GM18868 (cell line): ENCODE measurements around the gene CX3CL1.
A peak's percentile ranks its signal among the peaks of the same experiment; 100 is the strongest.
"Not testable (repeated sequence)": the region's sequence is repeated elsewhere in the genome, so short reads cannot be mapped to it uniquely, and the experiment has no call there.

Experiments used
- ATAC-seq: cut with Tn5 transposase; IDR thresholded peaks from one replicate; pipeline ENCODE4 v1.9.1; 2021; ENCODE audit warnings: mild to moderate bottlenecking, moderate library complexity; ENCODE audit not compliant: unreplicated experiment

The CX3CL1 gene

GRCh38 chr16:57372372-57373116 lies at the start of gene CX3CL1:
CX3CL1 (plus strand) TSS chr16:57372490; CDS start chr16:57372569, 79 bp downstream.
- no peak for ATAC-seq

DNA sequence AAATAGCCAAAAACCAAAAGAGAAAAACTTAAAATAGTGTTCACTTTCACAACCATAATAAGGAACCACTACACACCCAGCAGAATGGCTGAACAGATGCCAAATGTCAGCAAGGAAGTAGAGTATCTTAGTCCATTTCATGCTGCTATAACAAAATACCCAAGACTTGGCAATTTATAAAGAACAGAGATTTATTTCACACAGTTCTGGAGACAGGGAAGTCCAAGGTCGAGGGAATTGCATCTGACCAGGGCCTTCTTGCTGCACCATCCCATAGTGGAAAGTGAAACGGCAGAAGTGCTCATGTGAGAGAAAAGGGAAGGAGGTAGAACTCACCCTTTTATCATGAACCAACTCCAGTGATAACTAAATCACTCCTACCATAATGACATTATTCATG lies 47.5 kb upstream of the CX3CL1 start:
- ATAC-seq = no peak

- no peak for ATAC-seq
Observed at GRCh38 chr16:57325458-57325857, 46.8 kb upstream of the CX3CL1 start.

DNA sequence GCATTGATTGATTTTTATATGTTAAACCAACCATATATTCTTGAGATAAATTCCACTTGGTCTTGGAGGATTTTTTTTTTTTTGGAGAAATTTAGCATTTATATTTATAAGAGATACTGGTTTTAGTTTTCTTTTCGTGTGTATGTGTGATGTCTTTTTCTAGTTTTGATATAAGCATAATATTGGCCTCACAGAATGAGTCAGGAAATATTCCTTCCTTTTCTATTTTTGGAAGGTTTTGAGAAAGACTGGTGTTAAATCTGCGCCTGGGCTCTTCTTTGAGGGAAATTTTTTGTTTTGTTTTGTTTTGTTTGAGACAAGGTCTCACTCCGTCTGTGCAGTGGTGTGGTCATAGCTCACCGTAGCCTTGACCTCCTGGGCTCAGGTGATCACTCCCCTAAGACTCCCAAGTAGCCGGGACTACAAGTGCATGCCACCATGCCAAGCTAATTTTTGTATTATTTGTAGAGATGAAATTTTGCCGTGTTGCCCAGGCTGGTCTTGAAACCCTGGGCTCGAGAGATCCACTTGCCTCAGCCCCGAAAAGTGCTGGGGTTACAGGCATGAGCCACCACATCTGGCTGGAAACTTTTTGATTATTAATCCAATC lies 42.5 kb upstream of the CX3CL1 start:
- ATAC-seq = no peak

DNA sequence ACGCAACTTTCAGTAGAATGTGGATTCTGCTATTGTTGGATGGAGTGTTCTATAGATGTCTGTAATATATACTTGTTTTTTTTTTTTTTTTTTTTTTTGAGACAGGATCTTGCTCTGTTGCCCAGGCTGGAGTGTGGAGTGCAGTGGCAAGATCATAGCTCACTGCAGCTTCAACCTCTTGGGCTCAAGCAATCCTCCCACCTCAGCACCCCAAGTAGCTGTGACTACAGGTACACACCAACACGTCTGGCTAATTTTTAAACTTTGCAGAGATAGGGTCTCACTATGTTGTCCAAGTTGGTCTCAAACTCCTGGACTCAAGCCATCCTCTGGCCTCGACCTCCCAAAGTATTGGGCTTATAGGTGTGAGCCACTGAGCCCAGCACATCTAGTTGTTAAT lies 40.9 kb upstream of the CX3CL1 start:
- ATAC-seq = no peak

DNA sequence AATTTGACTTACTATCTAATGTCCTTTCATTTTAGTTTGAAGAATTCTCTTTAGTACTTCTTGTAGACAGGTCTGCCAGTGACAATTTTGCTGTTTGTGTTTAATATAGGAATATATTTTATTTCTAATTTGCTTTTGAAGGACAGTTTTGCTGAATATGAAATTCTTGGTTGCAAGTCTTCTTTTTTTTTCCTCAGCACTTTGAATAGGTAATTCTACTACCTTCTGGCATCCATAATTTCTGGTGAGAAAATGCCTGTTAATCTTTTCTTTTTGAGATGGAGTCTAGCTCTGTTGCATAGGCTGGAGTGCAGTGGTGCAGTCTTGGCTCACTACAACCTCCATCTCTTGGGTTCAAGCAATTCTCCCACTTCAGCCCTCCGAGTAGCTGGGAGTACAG lies 38.9 kb upstream of the CX3CL1 start:
- ATAC-seq = no peak

DNA sequence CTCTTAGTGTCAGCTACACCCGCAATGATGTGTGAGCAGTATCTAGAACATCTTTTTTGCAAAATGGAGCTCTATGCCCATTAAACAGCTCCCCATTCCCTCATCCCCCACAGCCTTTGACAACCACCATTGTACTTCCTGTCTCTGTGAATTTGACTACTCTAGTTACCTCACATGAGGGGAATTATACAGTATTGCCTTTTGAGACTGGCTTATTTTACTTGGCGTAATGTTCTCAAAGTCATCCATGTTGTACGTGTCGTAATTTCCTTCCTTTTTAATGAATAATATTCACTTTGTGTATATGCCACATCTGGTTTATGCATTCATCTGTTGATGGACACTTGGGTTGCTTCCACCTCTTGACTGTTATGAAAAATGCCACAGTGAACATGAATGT lies 36.9 kb upstream of the CX3CL1 start:
- ATAC-seq = no peak

DNA sequence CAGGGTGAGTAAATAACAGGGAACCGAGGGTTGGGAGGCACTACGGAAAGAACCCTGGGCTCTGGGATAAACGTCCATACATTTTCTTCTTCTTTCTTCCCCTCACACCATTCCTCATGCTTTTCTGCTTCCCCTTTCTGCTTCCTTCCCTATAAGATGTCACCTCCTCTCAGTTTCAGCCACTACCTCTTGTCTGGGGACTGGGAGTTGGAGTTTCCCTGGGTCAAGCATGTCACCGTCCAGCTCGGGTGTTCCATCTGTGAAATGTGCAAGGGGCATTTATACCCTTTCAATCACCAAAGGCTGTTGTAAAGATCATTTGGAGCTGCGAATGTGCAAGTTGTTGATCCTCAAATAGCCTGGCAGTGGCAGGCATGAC lies 31.2 kb upstream of the CX3CL1 start:
- no peak for ATAC-seq

GRCh38 chr16:57341441-57342303 lies 30.6 kb upstream of the CX3CL1 start:
- ATAC-seq = no peak

DNA sequence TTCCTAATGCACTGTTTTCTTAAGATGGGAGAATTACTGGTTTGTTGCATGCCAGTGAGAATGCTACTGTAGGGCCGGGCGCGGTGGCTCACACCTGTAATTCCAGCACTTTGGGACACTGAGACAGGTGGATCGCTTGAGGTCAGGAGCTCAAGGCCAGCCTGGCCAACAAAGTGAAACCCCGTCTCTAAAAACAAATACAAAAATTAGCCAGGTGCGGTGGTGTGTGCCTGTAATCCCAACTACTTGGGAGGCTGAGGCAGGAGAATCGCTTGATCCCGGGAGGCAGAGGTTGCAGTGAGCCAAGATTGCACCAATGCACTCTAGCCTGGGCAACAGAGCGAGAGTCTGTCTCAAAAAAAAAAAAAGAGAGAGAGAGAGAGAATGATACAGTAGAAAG lies 29.7 kb upstream of the CX3CL1 start:
- not testable (repeated sequence) for ATAC-seq

DNA sequence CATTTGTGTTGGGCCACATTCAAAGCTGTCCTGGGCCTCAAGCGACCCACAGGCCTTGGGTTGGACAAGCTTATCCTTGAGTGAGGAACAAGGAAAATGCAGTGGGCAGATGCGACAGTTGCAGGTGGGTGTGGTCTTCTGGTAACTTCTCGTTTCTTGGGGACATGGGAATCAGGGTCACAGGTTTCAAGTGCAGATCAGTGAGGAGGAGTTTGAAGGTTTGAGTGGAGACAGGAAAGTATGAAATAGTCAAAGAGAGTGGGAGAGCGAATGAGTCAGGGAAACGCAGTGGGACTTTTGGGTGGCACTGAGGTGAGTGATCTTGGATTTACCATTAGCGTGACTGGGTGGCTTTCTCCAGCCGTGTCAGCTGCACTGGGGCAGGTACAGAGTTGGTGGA lies 29.1 kb upstream of the CX3CL1 start:
- no peak for ATAC-seq

DNA sequence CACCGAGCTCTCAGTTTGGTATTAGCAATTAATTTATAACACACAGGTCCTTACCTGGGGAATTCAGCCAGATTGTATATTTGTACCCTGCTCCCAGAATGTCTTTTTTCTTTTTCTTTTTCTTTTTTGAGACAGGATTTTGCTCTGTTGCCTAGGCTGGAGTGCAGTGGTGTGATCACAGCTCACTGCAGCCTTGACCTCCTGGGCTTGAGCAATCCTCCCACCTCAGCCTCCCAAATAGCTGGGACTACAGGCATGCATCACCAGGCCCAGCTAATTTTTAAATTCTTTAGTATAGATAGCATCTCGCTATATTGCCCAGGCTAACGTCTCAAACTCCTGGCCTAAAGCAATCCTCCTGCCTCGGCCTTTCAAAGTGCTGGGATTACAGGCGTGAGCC lies 28.2 kb upstream of the CX3CL1 start:
- not testable (repeated sequence) for ATAC-seq

GRCh38 chr16:57345021-57345420 lies 27.3 kb upstream of the CX3CL1 start:
- no peak for ATAC-seq

DNA sequence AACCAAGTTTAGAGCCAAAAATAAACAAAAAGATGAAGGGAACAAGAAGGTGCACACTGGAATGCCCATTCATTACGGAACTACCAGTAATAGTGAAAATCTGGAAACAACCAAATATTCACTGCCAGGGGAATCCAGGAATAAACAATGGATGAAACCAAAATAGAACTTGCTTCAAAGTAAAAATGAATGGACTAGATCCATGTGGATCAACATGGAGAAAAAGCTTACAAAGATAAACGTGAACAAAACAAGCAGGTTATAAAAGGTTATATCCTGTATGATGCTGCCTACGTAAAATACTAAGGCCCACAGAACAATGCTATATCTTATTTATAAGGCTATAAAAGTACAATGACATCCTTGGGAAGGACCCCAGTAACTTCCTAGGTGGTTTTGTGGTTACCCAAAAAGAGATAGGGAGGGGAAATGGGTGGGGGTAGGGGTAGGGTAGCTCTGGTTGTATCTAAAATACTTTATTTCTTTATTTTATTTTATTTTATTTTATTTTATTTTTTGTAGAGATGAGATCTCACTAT lies 26.6 kb upstream of the CX3CL1 start:
- no peak for ATAC-seq

DNA sequence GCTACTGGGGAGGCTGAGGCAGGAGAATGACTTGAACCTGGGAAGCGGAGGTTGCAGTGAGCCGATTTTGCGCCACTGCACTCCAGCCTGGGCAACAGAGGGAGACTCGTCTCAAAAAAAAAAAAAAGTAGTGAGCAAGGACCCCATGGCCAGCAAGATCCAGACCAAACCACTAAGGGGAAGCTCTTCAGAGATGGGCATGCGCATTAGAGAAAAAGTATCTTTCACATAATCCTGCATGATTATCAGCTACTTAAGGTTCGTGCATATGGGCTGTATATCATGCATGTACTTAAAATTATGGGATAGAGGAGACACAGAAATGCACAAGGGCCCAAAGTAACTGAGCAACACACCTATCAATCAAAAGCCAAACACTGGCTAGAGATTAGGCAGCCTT lies 24.4 kb upstream of the CX3CL1 start:
- no peak for ATAC-seq

DNA sequence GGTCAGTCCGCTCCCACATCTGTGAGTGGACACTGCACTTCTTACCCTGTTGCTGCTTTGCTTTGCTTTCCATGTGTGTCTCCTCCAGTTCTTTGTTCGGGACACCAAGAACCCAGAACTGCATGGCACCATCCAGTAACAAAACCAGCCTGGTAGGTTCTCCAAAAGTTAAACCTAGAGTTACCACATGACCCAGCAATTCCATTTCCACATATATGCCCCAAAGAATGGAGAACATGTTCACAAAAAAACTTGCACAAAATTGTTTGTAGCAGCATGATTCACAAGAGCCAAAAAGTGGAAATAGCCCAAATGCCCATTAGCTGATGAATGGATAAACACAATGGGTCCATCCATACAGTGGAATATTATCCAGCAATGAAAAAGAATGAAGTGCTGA lies 24.0 kb upstream of the CX3CL1 start:
- ATAC-seq = no peak

DNA sequence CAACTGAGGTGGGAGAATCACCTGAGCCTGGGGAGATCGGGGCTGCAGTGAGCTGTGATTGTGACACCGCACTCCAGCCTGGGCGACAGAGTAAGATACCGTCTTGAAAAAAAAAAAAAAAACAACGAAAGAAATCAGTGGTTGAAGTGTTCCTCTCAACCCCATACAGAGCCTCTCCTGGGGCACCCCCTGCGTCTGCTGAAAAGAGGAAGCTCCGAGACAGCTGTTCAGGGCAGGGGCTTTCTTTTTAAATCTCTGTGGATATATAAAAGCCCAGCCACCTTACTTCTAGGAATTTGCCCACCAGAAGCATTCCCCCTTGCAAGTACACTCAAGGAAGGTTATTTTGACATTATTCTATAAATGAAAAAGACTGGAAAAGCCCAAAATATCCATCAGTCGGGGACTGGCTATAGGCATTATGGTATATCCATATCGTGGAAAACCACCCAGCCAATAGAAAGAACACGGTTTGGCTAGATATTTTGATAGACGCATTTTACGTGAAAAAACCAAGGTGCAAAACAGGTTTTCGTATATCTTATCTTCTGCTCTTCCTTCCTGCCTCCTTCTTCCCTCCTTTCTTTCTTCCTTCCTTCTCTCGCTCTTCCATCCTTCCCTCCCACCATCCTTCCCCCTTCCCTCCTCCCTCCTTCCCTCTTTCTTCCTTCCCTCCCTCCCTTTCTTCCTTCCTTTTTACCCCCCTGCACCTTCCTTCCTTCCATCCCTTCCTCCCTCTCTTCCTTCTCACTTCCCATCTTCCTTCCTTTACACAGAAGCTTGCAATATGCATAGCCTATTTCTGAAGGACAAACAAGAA lies 22.9 kb upstream of the CX3CL1 start:
- ATAC-seq = peak; percentile 89

DNA sequence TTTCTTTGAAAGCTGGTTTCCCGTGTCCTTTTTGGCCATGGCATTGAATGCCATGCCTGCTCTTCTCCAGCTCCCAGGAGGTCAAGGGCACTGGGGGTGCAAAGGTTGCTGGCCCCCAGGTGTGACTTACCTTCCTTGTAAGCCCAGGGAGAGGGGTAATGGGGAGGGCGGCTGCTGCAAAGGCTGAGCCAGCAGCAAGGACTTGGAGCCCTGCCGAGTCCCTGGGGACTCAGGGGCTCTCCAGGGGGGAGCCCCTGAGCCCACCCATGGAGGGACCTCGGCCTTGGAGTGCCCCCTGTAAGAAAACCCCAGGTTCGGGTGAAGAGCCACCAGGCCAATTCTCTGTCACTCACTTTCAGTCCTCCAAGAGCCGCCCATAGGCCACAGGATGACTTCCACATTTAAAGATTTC lies 19.6 kb upstream of the CX3CL1 start:
- peak; percentile 36 for ATAC-seq

- no peak for ATAC-seq
Observed at GRCh38 chr16:57354311-57354710, 18.0 kb upstream of the CX3CL1 start.

DNA sequence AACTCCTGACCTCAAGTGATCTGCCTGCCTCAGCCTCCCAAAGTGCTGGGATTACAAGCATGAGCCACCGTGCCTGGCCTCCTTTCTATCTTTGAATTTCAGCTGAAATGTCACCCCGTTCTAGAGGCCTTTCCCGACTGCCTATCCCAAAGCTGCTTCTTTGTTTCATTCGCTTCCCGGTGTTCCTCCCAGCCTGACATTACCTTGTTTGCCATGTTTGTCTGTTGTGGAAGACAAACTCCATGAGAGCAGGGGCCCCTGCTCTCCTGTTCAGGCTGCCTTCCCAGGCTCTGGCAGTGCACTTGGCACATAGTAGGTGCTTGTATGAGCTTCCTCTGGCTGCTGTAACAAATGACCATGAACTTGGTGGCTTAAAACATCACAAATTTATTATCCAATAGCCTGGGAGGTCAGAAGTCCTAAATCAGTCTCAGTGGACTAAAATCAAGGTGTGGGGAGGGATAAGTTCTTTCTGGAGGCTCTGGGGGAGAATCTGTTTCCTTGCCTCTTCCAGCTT lies 16.3 kb upstream of the CX3CL1 start:
- ATAC-seq = no peak
